ENCODE results near the gene CEP20. TPM values are rescaled to one million over a fixed set of nuclear protein-coding genes. Genes with fewer than 3 reads are reported as not detected.

CEP20 gene
- total RNA-seq, 4 donors from 2014 or later, result 39.7 to 43.3 (median 40.7) TPM

DNA sequence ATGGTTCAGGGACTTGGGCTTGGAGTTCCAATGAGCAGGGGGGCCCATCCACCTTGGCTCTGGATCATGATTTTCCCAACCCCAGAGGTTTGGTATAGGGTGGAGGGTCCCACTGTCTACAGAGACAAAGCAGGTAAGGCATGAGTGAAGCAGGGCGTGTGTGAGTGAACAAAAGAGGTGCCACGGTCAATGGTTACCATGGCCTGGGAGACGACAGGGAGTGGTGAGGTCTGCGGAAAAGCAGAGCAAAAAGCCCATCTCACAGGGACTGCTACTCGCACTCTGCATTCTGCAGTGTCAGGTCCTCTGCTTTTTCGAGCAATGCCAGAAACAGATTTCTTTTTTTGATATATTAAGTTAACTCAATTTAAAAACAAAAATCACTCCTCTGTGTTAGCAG lies 56.2 kb downstream of the CEP20 start:
- 91 to 97% methylated on average over 6 of the region's 6 CpGs for WGBS, 2 donors
- no peak overlapping the region for H3K4me3 ChIP-seq (ENCODE audit: low read depth, poor library complexity, severe bottlenecking)
- intact Hi-C loops (cut with DNase I; ENCODE audit: low total_unique reads), result no loop called here
- DNase-seq (ENCODE audit: low spot score in 2 of 2), result no peak
- TF ChIP-seq POLR2A (IDR thresholded peaks at IDR 0.05), result no peak

- DNase-seq (ENCODE audit: low spot score in 2 of 2), result no peak
- WGBS, 2 donors, result 68 to 73% methylated on average over 6 of the region's 6 CpGs
- intact Hi-C loops (cut with DNase I; ENCODE audit: low total_unique reads), result no loop called here
- no peak overlapping the region for H3K4me3 ChIP-seq (ENCODE audit: low read depth, poor library complexity, severe bottlenecking)
- TF ChIP-seq, protein P1, sequence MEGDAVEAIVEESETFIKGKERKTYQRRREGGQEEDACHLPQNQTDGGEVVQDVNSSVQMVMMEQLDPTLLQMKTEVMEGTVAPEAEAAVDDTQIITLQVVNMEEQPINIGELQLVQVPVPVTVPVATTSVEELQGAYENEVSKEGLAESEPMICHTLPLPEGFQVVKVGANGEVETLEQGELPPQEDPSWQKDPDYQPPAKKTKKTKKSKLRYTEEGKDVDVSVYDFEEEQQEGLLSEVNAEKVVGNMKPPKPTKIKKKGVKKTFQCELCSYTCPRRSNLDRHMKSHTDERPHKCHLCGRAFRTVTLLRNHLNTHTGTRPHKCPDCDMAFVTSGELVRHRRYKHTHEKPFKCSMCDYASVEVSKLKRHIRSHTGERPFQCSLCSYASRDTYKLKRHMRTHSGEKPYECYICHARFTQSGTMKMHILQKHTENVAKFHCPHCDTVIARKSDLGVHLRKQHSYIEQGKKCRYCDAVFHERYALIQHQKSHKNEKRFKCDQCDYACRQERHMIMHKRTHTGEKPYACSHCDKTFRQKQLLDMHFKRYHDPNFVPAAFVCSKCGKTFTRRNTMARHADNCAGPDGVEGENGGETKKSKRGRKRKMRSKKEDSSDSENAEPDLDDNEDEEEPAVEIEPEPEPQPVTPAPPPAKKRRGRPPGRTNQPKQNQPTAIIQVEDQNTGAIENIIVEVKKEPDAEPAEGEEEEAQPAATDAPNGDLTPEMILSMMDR (IDR thresholded peaks at IDR 0.05), result no peak
- no peak for TF ChIP-seq POLR2A (IDR thresholded peaks at IDR 0.05)
Observed at GRCh38 chr16:15830832-15831451, 57.5 kb downstream of the CEP20 start.

- H3K4me3 ChIP-seq (ENCODE audit: low read depth, poor library complexity, severe bottlenecking), result no peak overlapping the region
- peak; percentile 40 to 87 for DNase-seq (ENCODE audit: low spot score in 2 of 2)
- 45 to 49% methylated on average over 9 of the region's 9 CpGs for WGBS, 2 donors
- no peak for TF ChIP-seq POLR2A (IDR thresholded peaks at IDR 0.05)
- TF ChIP-seq, protein P1 (IDR thresholded peaks at IDR 0.05), result no peak
- intact Hi-C loops (cut with DNase I; ENCODE audit: low total_unique reads), result loop anchor here (10.0 kb wide), 1 partner anchor 65 kb away; no protein-coding TSS in a partner anchor
Observed at GRCh38 chr16:15829460-15829859, 58.9 kb downstream of the CEP20 start.

DNA sequence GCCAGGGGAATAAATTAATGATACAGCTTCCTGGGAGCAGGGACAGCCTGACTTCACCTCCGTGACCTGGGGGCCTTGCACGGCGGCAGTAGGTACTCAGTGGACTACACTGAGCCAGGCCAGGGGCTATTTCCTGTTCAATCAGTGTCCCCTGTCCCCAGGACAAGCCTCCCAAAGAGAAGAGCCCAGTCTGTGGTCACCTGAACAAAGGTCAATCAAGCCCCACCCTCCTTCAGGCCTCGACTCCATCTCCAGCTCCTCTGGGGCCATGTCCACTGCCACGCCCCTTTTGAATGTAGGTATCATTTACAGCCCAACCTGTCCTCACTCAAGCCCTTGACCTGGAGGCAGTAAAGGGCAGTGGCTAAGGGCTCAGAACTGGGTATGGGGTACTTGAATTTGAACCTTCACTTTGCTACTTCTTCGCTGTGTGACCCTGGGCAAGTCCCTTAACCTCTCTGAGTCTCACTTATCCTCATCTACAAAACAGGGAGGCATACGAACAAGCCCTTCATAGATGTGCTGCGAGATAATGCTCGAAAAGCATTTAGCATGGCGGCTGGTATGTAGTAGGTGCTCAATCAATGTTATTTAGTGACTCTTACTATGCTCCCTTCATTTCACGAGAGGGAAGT lies 60.6 kb downstream of the CEP20 start:
- WGBS, 2 donors, result 90 to 92% methylated on average over 11 of the region's 11 CpGs
- H3K4me3 ChIP-seq (ENCODE audit: low read depth, poor library complexity, severe bottlenecking), result no peak overlapping the region
- TF ChIP-seq, protein P1 (IDR thresholded peaks at IDR 0.05), result no peak
- TF ChIP-seq POLR2A (IDR thresholded peaks at IDR 0.05), result no peak

GRCh38 chr16:15827299-15827698 lies 61.1 kb downstream of the CEP20 start:
- intact Hi-C loops (cut with DNase I; ENCODE audit: low total_unique reads), result loop anchor here (10.0 kb wide), 1 partner anchor 62 kb away; no protein-coding TSS in a partner anchor
- no peak overlapping the region for H3K4me3 ChIP-seq (ENCODE audit: low read depth, poor library complexity, severe bottlenecking)
- no peak for DNase-seq (ENCODE audit: low spot score in 2 of 2)
- WGBS, 2 donors, result 90 to 95% methylated on average over 7 of the region's 7 CpGs
- TF ChIP-seq, protein P1 (IDR thresholded peaks at IDR 0.05), result no peak

More for the DNA sequence above, 60.6 kb downstream of the CEP20 start:
- intact Hi-C loops (cut with DNase I; ENCODE audit: low total_unique reads), result loop anchor here (10.0 kb wide), 1 partner anchor 63 kb away; no protein-coding TSS in a partner anchor
- no peak for DNase-seq (ENCODE audit: low spot score in 2 of 2)

- no peak for DNase-seq (ENCODE audit: low spot score in 2 of 2)
- H3K4me3 ChIP-seq (ENCODE audit: low read depth, poor library complexity, severe bottlenecking), result no peak overlapping the region
- WGBS, 2 donors, result 72 to 74% methylated on average over 9 of the region's 9 CpGs
- intact Hi-C loops (cut with DNase I; ENCODE audit: low total_unique reads), result loop anchor here (10.0 kb wide), 1 partner anchor 61 kb away; no protein-coding TSS in a partner anchor
- TF ChIP-seq POLR2A (IDR thresholded peaks at IDR 0.05), result no peak
- TF ChIP-seq, protein P1 (IDR thresholded peaks at IDR 0.05), result no peak
Observed at GRCh38 chr16:15825750-15826305, 62.6 kb downstream of the CEP20 start.

Measured in lower leg skin (tissue), 4 donors.